DOHH2 (cell line): Measurements from ENCODE around the gene PRRG3.

Experiments used
- EZH2phosphoT487 ChIP-seq: fragments of 200-600 bp; sonication (generic); IDR thresholded peaks from 2 replicates; pipeline ENCODE4 v1.6.1; 2017; ENCODE audit warnings: borderline replicate concordance, mild to moderate bottlenecking, antibody characterized with exemption, low read length, moderate library complexity, mixed read lengths
- TF ChIP-seq, protein P1 (sequence below): fragments of 200-600 bp; sonication (generic); IDR thresholded peaks from one replicate; pipeline ENCODE4 v1.5.1; 2014; ENCODE audit warnings: antibody characterized with exemption, mild to moderate bottlenecking, low read depth, low read length; ENCODE audit not compliant: poor library complexity, severe bottlenecking

DNA sequence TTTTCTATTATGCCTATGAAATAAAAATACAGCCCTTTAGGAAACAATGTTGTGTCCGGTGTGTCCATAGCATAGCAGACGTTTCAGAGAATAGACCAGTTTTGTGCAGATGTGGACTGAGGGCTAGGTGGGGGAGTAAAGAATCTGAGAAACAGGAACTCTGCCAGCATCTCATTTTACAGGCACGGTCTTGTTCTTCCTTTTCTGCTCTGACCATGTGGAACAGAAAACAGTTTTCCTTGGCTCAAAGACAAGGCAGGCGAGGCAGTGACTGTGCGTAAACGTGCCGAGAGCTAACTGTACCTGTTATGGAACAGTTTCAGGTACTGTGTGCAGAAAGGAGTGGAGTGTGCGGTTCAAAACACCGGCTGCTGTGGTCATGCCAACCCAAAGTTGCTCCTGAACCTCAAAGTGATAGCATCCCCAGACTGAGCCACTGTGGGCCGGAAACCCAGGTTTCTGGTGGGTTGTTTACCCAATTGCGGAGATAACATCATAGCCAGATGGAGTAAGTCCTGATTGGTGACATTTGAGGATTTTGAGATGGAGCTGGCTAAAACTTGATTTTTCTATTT lies 59.5 kb downstream of the PRRG3 start:
- TF ChIP-seq, protein P1, sequence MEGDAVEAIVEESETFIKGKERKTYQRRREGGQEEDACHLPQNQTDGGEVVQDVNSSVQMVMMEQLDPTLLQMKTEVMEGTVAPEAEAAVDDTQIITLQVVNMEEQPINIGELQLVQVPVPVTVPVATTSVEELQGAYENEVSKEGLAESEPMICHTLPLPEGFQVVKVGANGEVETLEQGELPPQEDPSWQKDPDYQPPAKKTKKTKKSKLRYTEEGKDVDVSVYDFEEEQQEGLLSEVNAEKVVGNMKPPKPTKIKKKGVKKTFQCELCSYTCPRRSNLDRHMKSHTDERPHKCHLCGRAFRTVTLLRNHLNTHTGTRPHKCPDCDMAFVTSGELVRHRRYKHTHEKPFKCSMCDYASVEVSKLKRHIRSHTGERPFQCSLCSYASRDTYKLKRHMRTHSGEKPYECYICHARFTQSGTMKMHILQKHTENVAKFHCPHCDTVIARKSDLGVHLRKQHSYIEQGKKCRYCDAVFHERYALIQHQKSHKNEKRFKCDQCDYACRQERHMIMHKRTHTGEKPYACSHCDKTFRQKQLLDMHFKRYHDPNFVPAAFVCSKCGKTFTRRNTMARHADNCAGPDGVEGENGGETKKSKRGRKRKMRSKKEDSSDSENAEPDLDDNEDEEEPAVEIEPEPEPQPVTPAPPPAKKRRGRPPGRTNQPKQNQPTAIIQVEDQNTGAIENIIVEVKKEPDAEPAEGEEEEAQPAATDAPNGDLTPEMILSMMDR, result no peak
- no peak for TF ChIP-seq EZH2phosphoT487
